Spleen (tissue), 11 donors: ENCODE results near the gene GOSR2. TPM values are rescaled to one million over a fixed set of nuclear protein-coding genes. Genes with fewer than 3 reads are reported as not detected.

Experiments
- DNase-seq: peaks from one replicate; pipeline ENCODE4 v3.0.0-alpha.2; 2020
- H3K27ac ChIP-seq, 8 donors: fragments of 200-600 bp; sonication (generic) in 7 of 8; 1 replicate in 4 of 8; 2 replicates in 4 of 8; pipeline versions ENCODE4 v1.5.0 to v1.8.0; 2016 to 2021; ENCODE audit warnings: inconsistent platforms in 4 of 8, mild to moderate bottlenecking in 4 of 8, moderate library complexity in 1 of 8
- H3K27me3 ChIP-seq, 7 donors: fragments of 200-600 bp; sonication (generic) in 6 of 7; replicated peaks in 1 of 7; 1 replicate in 4 of 7; 2 replicates in 3 of 7; pipeline versions ENCODE4 v1.5.0 to v1.8.0; 2016 to 2021; ENCODE audit warnings: inconsistent platforms in 3 of 7, mild to moderate bottlenecking in 1 of 7
- H3K36me3 ChIP-seq, 6 donors: fragments of 200-600 bp; sonication (generic) in 5 of 6; 1 replicate in 4 of 6; 2 replicates in 2 of 6; pipeline versions ENCODE4 v1.5.0 to v1.8.0; 2016 to 2021; ENCODE audit warnings: inconsistent platforms in 2 of 6
- H3K4me1 ChIP-seq, 6 donors: fragments of 200-600 bp; sonication (generic) in 5 of 6; 1 replicate in 3 of 6; 2 replicates in 3 of 6; pipeline versions ENCODE4 v1.5.0 to v1.8.0; 2016 to 2021; ENCODE audit warnings: inconsistent platforms in 3 of 6
- H3K4me3 ChIP-seq, 8 donors: fragments of 200-600 bp; sonication (generic) in 7 of 8; 1 replicate in 4 of 8; 2 replicates in 4 of 8; pipeline versions ENCODE4 v1.5.0 to v1.8.0; 2016 to 2021; ENCODE audit warnings: inconsistent platforms in 4 of 8, mild to moderate bottlenecking in 4 of 8, moderate library complexity in 2 of 8
- H3K9me3 ChIP-seq, 8 donors: fragments of 200-600 bp; sonication (generic) in 7 of 8; 1 replicate in 4 of 8; 2 replicates in 4 of 8; pipeline versions ENCODE4 v1.5.0 to v1.8.0; 2016 to 2021; ENCODE audit warnings: inconsistent platforms in 4 of 8
- CTCF ChIP-seq, 11 experiments: fragments of 200-600 bp in 7 of 11; fragments of 450-650 bp in 4 of 11; sonication (generic) in 4 of 11; IDR thresholded peaks in 8 of 11; conservative IDR thresholded peaks in 3 of 11; 1 replicate in 7 of 11; 2 replicates in 4 of 11; pipeline versions ENCODE4 v1.4.0 to v1.8.0; 2016 to 2021; ENCODE audit warnings: antibody characterized with exemption in 11 of 11, inconsistent platforms in 4 of 11, mild to moderate bottlenecking in 1 of 11
- POLR2A ChIP-seq, 3 donors: fragments of 450-650 bp; IDR thresholded peaks; one replicate each; pipeline ENCODE4 v1.5.1; 2017; ENCODE audit warnings: antibody characterized with exemption in 3 of 3, mild to moderate bottlenecking in 1 of 3
- POLR2AphosphoS5 ChIP-seq, 3 donors: sonication (generic); formaldehyde crosslinking; IDR thresholded peaks; one replicate each; pipeline ENCODE4 v1.5.1; 2017; ENCODE audit warnings: antibody characterized with exemption in 3 of 3
- WGBS, 5 donors: extraction: QIAGEN DNeasy Blood & Tissue Kit in 3 of 5; methylation state at CpG; one replicate each; pipeline versions ENCODE4 v1.1.5 to v1.1.7; 2013 to 2018; 5-methylcytosine and 5-hydroxymethylcytosine counted together
- intact Hi-C: fragments of 100-400 bp; cut with DNase I; formaldehyde crosslinking; loops from one replicate; pipeline ENCODE4 v1.15.0; 2023; ENCODE audit warnings: low total_unique reads
- polyA plus RNA-seq, 3 donors: library from polyadenylated mRNA; stranded (reverse); fragments of 200-250 nt; gene quantifications; one replicate each; pipeline ENCODE4 v1.2.1, GENCODE V29; 2013
- total RNA-seq, 7 donors: library from RNA; depleted of rRNA in 3 of 7; stranded (reverse); fragments of >200 nt in 3 of 7; fragmentation: NEBNext Ultra II Directional in 4 of 7; extraction: Animal tissue kit (Norgen Biotek cat#: 25700) in 4 of 7; gene quantifications; one replicate each; pipeline versions ENCODE4 v1.1.0 to v1.2.1, GENCODE V29; 2016 to 2021
- donor health status: healthy with polysubstance abuse.
- donor health status: DM: no; HTN: no; CAD: no; lungs with moderate emphysema.
- donor health status: DM: no; HTN: no; CAD: no.
- donor health status: Bipolar disorder and iron deficiency.
- donor health status: healthy.
- donor health status: DM: no; HTN: no; CAD: no.
- donor health status: DM: yes; HTN: yes; CAD: no.

The GOSR2 gene
- total and polyA plus RNA-seq, 10 donors, result 19.2 to 114 (median 80.0) TPM

GRCh38 chr17:46931596-46931995 lies 8.6 kb downstream of the GOSR2 start:
- 59 to 80% (median 75%) methylated on average over 4 of the region's 4 CpGs for WGBS, 5 donors
- H3K4me1 ChIP-seq, result peaks cover under 1 to 59% (median 39%) of the 10 kb centered on the region in 6 donors

GRCh38 chr17:46935658-46936266 lies 12.8 kb downstream of the GOSR2 start:
- WGBS, 5 donors, result 70 to 86% (median 78%) methylated on average over 7 of the region's 7 CpGs
- no peak overlapping the region for H3K4me3 ChIP-seq
- H3K27me3 ChIP-seq, result no peaks in the 10 kb centered on the region
- DNase-seq, result no peak
- intact Hi-C loops, result no loop called here
- H3K36me3 ChIP-seq, result peaks cover 18 to 100% (median 98%) of the 10 kb centered on the region in 6 donors
- peak overlapping the region in 6 of 8 donors; percentile 20 to 68 (median 48) for H3K27ac ChIP-seq
- H3K4me1 ChIP-seq, result peaks cover 0 to 31% (median 10%) of the 10 kb centered on the region in 6 donors
- no peak for TF ChIP-seq POLR2A (IDR thresholded peaks at IDR 0.05)
- peak in 2 of 3 donors; percentile 22 to 59 for TF ChIP-seq POLR2AphosphoS5 (IDR thresholded peaks at IDR 0.05)
- no peak for TF ChIP-seq CTCF (IDR thresholded peaks at IDR 0.05 in 8 of 11, conservative IDR thresholded peaks at IDR 0.05 in 3 of 11)
- no peaks in the 10 kb centered on the region for H3K9me3 ChIP-seq

More at GRCh38 chr17:46931596-46931995, 8.6 kb downstream of the GOSR2 start:
- TF ChIP-seq POLR2AphosphoS5 (IDR thresholded peaks at IDR 0.05) (no peak), CTCF (IDR thresholded peaks at IDR 0.05 in 8 of 11, conservative IDR thresholded peaks at IDR 0.05 in 3 of 11) (no peak), POLR2A (IDR thresholded peaks at IDR 0.05) (no peak)
- Histone ChIP-seq H3K4me3 (no peak overlapping the region), H3K36me3 (peaks cover 14 to 87% (median 74%) of the 10 kb centered on the region in 6 donors), H3K27me3 (no peaks in the 10 kb centered on the region), H3K9me3 (no peaks in the 10 kb centered on the region), H3K27ac (no peak overlapping the region)
- intact Hi-C loops, result no loop called here
- DNase-seq, result no peak

- intact Hi-C loops, result loop anchor here (5.0 to 10.0 kb wide), 2 partner anchors 54 to 99 kb away; no protein-coding TSS in a partner anchor
- no peaks in the 10 kb centered on the region for H3K27me3 ChIP-seq
- WGBS, 5 donors, result 39 to 46% (median 42%) methylated on average over 7 of the region's 7 CpGs
- no peaks in the 10 kb centered on the region for H3K9me3 ChIP-seq
- H3K4me1 ChIP-seq, result peaks cover 12 to 43% (median 34%) of the 10 kb centered on the region in 6 donors
- TF ChIP-seq CTCF (IDR thresholded peaks at IDR 0.05 in 8 of 11, conservative IDR thresholded peaks at IDR 0.05 in 3 of 11) (peak; percentile 31 to 83 (median 78)), POLR2AphosphoS5 (IDR thresholded peaks at IDR 0.05) (peak in 2 of 3 donors; percentile 41 to 65), POLR2A (IDR thresholded peaks at IDR 0.05) (no peak)
- peak; percentile 85 for DNase-seq
- H3K4me3 ChIP-seq, result no peak overlapping the region
- H3K36me3 ChIP-seq, result peaks cover 4 to 66% (median 47%) of the 10 kb centered on the region in 6 donors
- peak overlapping the region in 1 of 8 donors; percentile 21 for H3K27ac ChIP-seq
Observed at GRCh38 chr17:46940692-46941404, 17.9 kb downstream of the GOSR2 start.
